Peyer's patch (tissue), 4 donors: ENCODE measurements around the gene TCF3. TPM values are rescaled to one million over a fixed set of nuclear protein-coding genes. Genes with fewer than 3 reads are reported as not detected.

ENCODE experiments used
- DNase-seq, 3 donors: peaks; one replicate each; pipeline ENCODE4 v3.0.0-alpha.2; 2017 to 2019
- H3K27ac ChIP-seq, 4 donors: fragments of 200-600 bp; sonication (generic); one replicate each; pipeline ENCODE4 v1.5.1; 2016 to 2019
- H3K27me3 ChIP-seq, 2 donors: fragments of 200-600 bp; sonication (generic); one replicate each; pipeline ENCODE4 v1.5.1; 2019
- H3K36me3 ChIP-seq, 3 donors: fragments of 200-600 bp; sonication (generic); one replicate each; pipeline ENCODE4 v1.5.1; 2016 to 2019
- H3K4me1 ChIP-seq, 4 donors: fragments of 200-600 bp; sonication (generic); one replicate each; pipeline ENCODE4 v1.5.1; 2016 to 2019
- H3K4me3 ChIP-seq, 4 donors: fragments of 200-600 bp; sonication (generic); 1 replicate in 3 of 4; 2 replicates in 1 of 4; pipeline ENCODE4 v1.5.1; 2016 to 2019; ENCODE audit warnings: mild to moderate bottlenecking in 1 of 4
- H3K9me3 ChIP-seq, 4 donors: fragments of 200-600 bp; sonication (generic); one replicate each; pipeline ENCODE4 v1.5.1; 2016 to 2019; ENCODE audit warnings: mild to moderate bottlenecking in 1 of 4
- CTCF ChIP-seq, 6 experiments: fragments of 450-650 bp in 4 of 6; fragments of 200-600 bp in 2 of 6; sonication (generic) in 1 of 6; IDR thresholded peaks; one replicate each; pipeline ENCODE4 v1.5.1; 2017 to 2019; ENCODE audit warnings: antibody characterized with exemption in 6 of 6, mild to moderate bottlenecking in 3 of 6, moderate library complexity in 1 of 6
- POLR2A ChIP-seq, 2 donors: fragments of 450-650 bp; IDR thresholded peaks; one replicate each; pipeline ENCODE4 v1.5.1; 2017; ENCODE audit warnings: antibody characterized with exemption in 2 of 2, mild to moderate bottlenecking in 2 of 2, moderate library complexity in 2 of 2
- total RNA-seq, 4 donors: library from RNA; depleted of rRNA; stranded (reverse); fragments of >200 nt; gene quantifications; one replicate each; pipeline ENCODE4 v1.1.0, GENCODE V29; 2016

Gene TCF3
- total RNA-seq, 4 donors from 2014 or later, result 49.2 to 112 (median 80.3) TPM

- Histone ChIP-seq H3K4me1 (peaks cover 0 to 10% (median 0%) of the 10 kb centered on the region in 4 donors), H3K27ac (peak overlapping the region in 1 of 4 donors; percentile 5), H3K4me3 (no peak overlapping the region), H3K9me3 (no peaks in the 10 kb centered on the region), H3K36me3 (peaks cover 0 to 73% (median 0%) of the 10 kb centered on the region in 3 donors), H3K27me3 (no peaks in the 10 kb centered on the region)
- TF ChIP-seq POLR2A (IDR thresholded peaks at IDR 0.05), result no peak
- no peak for TF ChIP-seq CTCF (IDR thresholded peaks at IDR 0.05)
- no peak for DNase-seq
These were observed 35.5 kb downstream of the TCF3 start for GRCh38 chr19:1616875-1617274.

DNA sequence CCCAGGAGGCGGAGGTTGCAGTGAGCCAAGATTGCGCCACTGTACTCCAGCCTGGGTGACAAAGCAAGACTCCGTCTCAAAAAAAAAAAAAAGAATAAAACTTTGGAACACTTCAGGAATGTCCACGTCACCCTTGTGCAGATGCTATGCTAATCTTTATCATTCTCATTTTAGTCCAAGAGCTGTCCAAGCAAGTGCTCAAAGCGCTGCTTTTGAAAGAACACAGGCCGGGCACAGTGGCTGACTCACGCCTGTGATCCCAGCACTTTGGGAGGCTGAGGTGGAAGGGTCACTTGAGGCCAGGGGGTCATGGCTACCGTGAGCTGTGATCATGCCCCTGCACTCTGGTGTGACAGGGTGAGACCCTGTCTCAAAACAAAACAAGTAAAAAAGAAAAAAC, 36.0 kb downstream of the TCF3 start:
- no peaks in the 10 kb centered on the region for H3K9me3 ChIP-seq
- no peak overlapping the region for H3K4me3 ChIP-seq
- TF ChIP-seq POLR2A (IDR thresholded peaks at IDR 0.05) (no peak), CTCF (IDR thresholded peaks at IDR 0.05) (no peak)
- peaks cover 0 to 10% (median 0%) of the 10 kb centered on the region in 4 donors for H3K4me1 ChIP-seq
- no peaks in the 10 kb centered on the region for H3K27me3 ChIP-seq
- H3K27ac ChIP-seq, result peak overlapping the region in 1 of 4 donors; percentile 56
- H3K36me3 ChIP-seq, result peaks cover 0 to 74% (median 0%) of the 10 kb centered on the region in 3 donors
- no peak for DNase-seq

GRCh38 chr19:1615156-1615765, 37.2 kb downstream of the TCF3 start:
- Histone ChIP-seq H3K27me3 (no peaks in the 10 kb centered on the region), H3K4me3 (no peak overlapping the region), H3K27ac (no peak overlapping the region), H3K36me3 (peaks cover 0 to 75% (median 0%) of the 10 kb centered on the region in 3 donors), H3K4me1 (peaks cover 0 to 10% (median 0%) of the 10 kb centered on the region in 4 donors), H3K9me3 (no peaks in the 10 kb centered on the region)
- TF ChIP-seq CTCF (IDR thresholded peaks at IDR 0.05) (no peak), POLR2A (IDR thresholded peaks at IDR 0.05) (no peak)
- no peak for DNase-seq

GRCh38 chr19:1613808-1614570, 38.4 kb downstream of the TCF3 start:
- H3K27ac ChIP-seq, result no peak overlapping the region
- no peaks in the 10 kb centered on the region for H3K27me3 ChIP-seq
- H3K9me3 ChIP-seq, result no peaks in the 10 kb centered on the region
- H3K36me3 ChIP-seq, result peaks cover 0 to 73% (median 0%) of the 10 kb centered on the region in 3 donors
- H3K4me1 ChIP-seq, result peaks cover 0 to 12% (median 0%) of the 10 kb centered on the region in 4 donors
- H3K4me3 ChIP-seq, result no peak overlapping the region
- no peak for TF ChIP-seq POLR2A (IDR thresholded peaks at IDR 0.05)
- TF ChIP-seq CTCF (IDR thresholded peaks at IDR 0.05), result no peak
- no peak for DNase-seq

DNA sequence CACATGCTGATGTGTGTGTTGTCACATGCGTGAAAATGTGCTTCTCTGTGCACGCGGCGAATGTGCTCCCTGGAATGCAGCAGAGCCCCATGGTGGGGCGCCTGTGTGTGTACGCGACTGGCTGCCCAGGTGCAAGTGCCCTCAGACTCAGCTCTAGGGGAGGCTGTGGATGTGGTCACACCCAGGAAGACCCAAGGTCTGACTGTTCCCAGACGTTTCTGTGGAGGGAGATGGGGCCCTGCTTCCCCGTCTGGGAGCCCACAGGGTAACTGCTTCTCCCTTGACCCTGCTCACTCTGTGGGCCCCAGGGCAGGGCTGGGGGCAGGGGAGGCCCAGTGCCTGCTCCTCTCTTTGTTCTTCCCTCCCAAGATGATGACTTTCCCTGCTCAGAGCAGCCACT, 39.3 kb downstream of the TCF3 start:
- H3K27me3 ChIP-seq, result no peaks in the 10 kb centered on the region
- no peak overlapping the region for H3K4me3 ChIP-seq
- peaks cover 0 to 18% (median 2%) of the 10 kb centered on the region in 4 donors for H3K4me1 ChIP-seq
- no peak for DNase-seq
- no peak overlapping the region for H3K27ac ChIP-seq
- H3K9me3 ChIP-seq, result no peaks in the 10 kb centered on the region
- H3K36me3 ChIP-seq, result peaks cover 0 to 67% (median 0%) of the 10 kb centered on the region in 3 donors
- TF ChIP-seq CTCF (IDR thresholded peaks at IDR 0.05) (no peak), POLR2A (IDR thresholded peaks at IDR 0.05) (no peak)
